GM12891 (cell line): ENCODE results near the gene PPP1R9A.

Experiments used
- DNase-seq: peaks from one replicate; pipeline ENCODE4 v3.0.0; 2011; ENCODE audit warnings: low spot score; ENCODE audit not compliant: insufficient read length
- FAIRE-seq: peaks from 2 replicates; lab custom pipeline; 2011; peaks lifted over from hg19 to GRCh38; lab: Jason Lieb, UNC
- PAX5 ChIP-seq: IDR thresholded peaks from 2 replicates; pipeline ENCODE4 v1.6.1; 2011; ENCODE audit warnings: low read length, moderate library complexity, mild to moderate bottlenecking; ENCODE audit not compliant: insufficient read depth, severe bottlenecking
- POLR2A ChIP-seq: IDR thresholded peaks from 2 replicates; pipeline ENCODE4 v1.6.1; 2011; ENCODE audit warnings: low read depth, low read length, control low read depth
- POLR2AphosphoS5 ChIP-seq: IDR thresholded peaks from 2 replicates; pipeline ENCODE4 v1.6.1; 2011; ENCODE audit warnings: low read depth, low read length, control low read depth
- POU2F2 ChIP-seq: IDR thresholded peaks from 2 replicates; pipeline ENCODE4 v1.6.1; 2011; ENCODE audit warnings: low read depth, mild to moderate bottlenecking, control low read depth, low read length, moderate library complexity
- SPI1 ChIP-seq: IDR thresholded peaks from 2 replicates; pipeline ENCODE4 v1.6.1; 2011; ENCODE audit warnings: low read depth, low read length, control low read depth
- TAF1 ChIP-seq: IDR thresholded peaks from 2 replicates; pipeline ENCODE4 v1.6.1; 2011; ENCODE audit warnings: low read depth, low read length, control low read depth

PPP1R9A gene

GRCh38 chr7:95290166-95290830 lies 382.9 kb downstream of the PPP1R9A start:
- FAIRE-seq (no peak), DNase-seq (no peak)
- no peak for TF ChIP-seq POLR2A
- TF ChIP-seq POLR2AphosphoS5, result no peak
- no peak for TF ChIP-seq SPI1
- no peak for TF ChIP-seq PAX5
- no peak for TF ChIP-seq POU2F2
- no peak for TF ChIP-seq TAF1

GRCh38 chr7:95295397-95295796 lies 388.0 kb downstream of the PPP1R9A start:
- no peak for TF ChIP-seq POLR2A
- TF ChIP-seq SPI1, result no peak
- TF ChIP-seq POU2F2, result no peak
- TF ChIP-seq TAF1, result no peak
- TF ChIP-seq POLR2AphosphoS5, result no peak
- no peak for TF ChIP-seq PAX5
- FAIRE-seq (no peak), DNase-seq (no peak)

- DNase-seq, result no peak
- FAIRE-seq, result no peak
Observed at GRCh38 chr7:95296456-95296855, 389.1 kb downstream of the PPP1R9A start.

GRCh38 chr7:95297041-95297440 lies 389.6 kb downstream of the PPP1R9A start:
- TF ChIP-seq POLR2A (no peak), POLR2AphosphoS5 (no peak), TAF1 (no peak), SPI1 (no peak), POU2F2 (no peak), PAX5 (no peak)
- DNase-seq, result no peak
- no peak for FAIRE-seq

More at GRCh38 chr7:95296456-95296855, 389.1 kb downstream of the PPP1R9A start:
- TF ChIP-seq SPI1 (no peak), POLR2AphosphoS5 (no peak), POU2F2 (no peak), PAX5 (no peak), POLR2A (no peak), TAF1 (no peak)

- FAIRE-seq, result no peak
Observed at GRCh38 chr7:95298091-95298490, 390.7 kb downstream of the PPP1R9A start.

GRCh38 chr7:95303013-95303905 lies 395.9 kb downstream of the PPP1R9A start:
- TF ChIP-seq POLR2A, result no peak
- TF ChIP-seq POU2F2, result no peak
- no peak for TF ChIP-seq POLR2AphosphoS5
- TF ChIP-seq PAX5, result no peak
- TF ChIP-seq SPI1, result no peak
- no peak for TF ChIP-seq TAF1
- DNase-seq, result no peak
- no peak for FAIRE-seq

More at GRCh38 chr7:95298091-95298490, 390.7 kb downstream of the PPP1R9A start:
- TF ChIP-seq POLR2A (no peak), POU2F2 (no peak), PAX5 (no peak), TAF1 (no peak), SPI1 (no peak), POLR2AphosphoS5 (no peak)
- DNase-seq, result no peak

GRCh38 chr7:95304990-95305389 lies 397.6 kb downstream of the PPP1R9A start:
- FAIRE-seq, result no peak
- DNase-seq, result no peak
- no peak for TF ChIP-seq POLR2AphosphoS5
- no peak for TF ChIP-seq TAF1
- TF ChIP-seq SPI1, result no peak
- no peak for TF ChIP-seq POU2F2
- TF ChIP-seq POLR2A, result no peak
- no peak for TF ChIP-seq PAX5

- DNase-seq (no peak), FAIRE-seq (no peak)
- TF ChIP-seq POU2F2 (no peak), POLR2A (no peak), PAX5 (no peak), POLR2AphosphoS5 (no peak), SPI1 (no peak), TAF1 (no peak)
Observed at GRCh38 chr7:95309951-95310350, 402.6 kb downstream of the PPP1R9A start.

GRCh38 chr7:95311389-95311788 lies 404.0 kb downstream of the PPP1R9A start:
- no peak for DNase-seq
- FAIRE-seq, result no peak
- no peak for TF ChIP-seq POLR2AphosphoS5
- no peak for TF ChIP-seq PAX5
- no peak for TF ChIP-seq POLR2A
- no peak for TF ChIP-seq TAF1
- TF ChIP-seq POU2F2, result no peak
- TF ChIP-seq SPI1, result no peak

GRCh38 chr7:95312561-95312960 lies 405.2 kb downstream of the PPP1R9A start:
- no peak for FAIRE-seq
- TF ChIP-seq SPI1, result no peak
- TF ChIP-seq POLR2A, result no peak
- TF ChIP-seq POU2F2, result no peak
- no peak for TF ChIP-seq POLR2AphosphoS5
- TF ChIP-seq PAX5, result no peak
- DNase-seq, result no peak
